GM12874 (cell line): ENCODE measurements around the gene TMEM145.

Experiments
- TF ChIP-seq, protein P1 (sequence below): IDR thresholded peaks from 2 replicates; pipeline ENCODE4 v1.5.1; 2011; ENCODE audit warnings: low read depth, mild to moderate bottlenecking, control low read depth, low read length, moderate library complexity; ENCODE audit not compliant: insufficient read depth

The TMEM145 gene

DNA sequence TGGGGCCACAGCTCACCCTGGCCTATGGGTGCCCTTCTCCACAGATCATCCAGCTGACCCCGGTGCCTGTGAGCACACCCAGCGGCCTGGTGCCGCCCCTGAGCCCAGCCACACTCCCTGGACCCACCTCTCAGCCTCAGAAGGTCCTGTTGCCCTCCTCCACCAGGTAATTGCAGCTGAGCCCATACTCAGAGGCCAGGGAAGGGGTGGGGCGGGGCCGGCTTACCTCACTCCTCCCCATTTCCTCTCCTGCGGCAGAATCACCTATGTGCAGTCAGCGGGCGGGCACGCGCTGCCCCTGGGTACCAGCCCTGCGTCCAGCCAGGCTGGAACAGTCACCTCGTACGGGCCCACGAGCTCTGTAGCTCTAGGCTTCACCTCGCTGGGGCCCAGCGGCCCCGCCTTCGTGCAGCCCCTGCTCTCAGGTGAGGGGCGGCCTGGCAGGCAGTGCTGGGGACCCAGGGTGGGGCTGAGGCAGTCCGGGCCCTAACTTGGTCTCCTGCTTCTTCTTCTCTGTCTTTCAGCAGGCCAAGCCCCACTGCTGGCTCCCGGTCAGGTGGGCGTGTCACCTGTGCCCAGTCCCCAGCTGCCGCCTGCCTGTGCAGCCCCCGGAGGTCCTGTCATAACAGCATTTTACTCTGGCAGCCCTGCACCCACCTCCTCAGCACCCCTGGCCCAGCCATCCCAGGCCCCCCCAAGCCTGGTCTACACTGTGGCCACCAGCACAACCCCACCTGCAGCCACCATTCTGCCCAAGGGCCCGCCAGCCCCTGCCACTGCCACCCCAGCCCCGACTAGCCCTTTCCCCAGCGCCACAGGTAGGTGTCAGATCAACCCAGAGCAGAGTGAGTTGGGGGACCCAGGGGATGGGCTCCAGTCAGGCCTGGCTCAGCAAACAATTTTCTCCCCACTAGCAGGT, 20.8 kb upstream of the TMEM145 start:
- TF ChIP-seq, protein P1, sequence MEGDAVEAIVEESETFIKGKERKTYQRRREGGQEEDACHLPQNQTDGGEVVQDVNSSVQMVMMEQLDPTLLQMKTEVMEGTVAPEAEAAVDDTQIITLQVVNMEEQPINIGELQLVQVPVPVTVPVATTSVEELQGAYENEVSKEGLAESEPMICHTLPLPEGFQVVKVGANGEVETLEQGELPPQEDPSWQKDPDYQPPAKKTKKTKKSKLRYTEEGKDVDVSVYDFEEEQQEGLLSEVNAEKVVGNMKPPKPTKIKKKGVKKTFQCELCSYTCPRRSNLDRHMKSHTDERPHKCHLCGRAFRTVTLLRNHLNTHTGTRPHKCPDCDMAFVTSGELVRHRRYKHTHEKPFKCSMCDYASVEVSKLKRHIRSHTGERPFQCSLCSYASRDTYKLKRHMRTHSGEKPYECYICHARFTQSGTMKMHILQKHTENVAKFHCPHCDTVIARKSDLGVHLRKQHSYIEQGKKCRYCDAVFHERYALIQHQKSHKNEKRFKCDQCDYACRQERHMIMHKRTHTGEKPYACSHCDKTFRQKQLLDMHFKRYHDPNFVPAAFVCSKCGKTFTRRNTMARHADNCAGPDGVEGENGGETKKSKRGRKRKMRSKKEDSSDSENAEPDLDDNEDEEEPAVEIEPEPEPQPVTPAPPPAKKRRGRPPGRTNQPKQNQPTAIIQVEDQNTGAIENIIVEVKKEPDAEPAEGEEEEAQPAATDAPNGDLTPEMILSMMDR = no peak

DNA sequence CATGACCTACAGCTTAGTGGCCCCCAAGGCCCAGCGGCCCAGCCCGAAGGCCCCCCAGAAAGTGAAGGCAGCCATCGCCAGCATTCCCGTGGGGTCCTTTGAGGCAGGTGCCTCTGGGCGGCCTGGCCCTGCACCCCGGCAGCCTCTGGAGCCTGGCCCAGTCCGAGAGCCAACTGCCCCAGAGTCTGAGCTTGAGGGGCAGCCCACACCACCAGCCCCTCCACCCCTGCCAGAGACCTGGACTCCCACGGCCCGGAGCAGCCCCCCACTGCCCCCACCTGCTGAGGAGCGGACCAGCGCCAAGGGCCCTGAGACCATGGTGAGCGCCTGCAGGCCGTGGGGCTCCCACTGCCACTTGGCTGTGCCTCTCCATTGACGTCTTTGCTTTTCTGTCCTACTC, 20.1 kb upstream of the TMEM145 start:
- TF ChIP-seq, protein P1 = no peak

DNA sequence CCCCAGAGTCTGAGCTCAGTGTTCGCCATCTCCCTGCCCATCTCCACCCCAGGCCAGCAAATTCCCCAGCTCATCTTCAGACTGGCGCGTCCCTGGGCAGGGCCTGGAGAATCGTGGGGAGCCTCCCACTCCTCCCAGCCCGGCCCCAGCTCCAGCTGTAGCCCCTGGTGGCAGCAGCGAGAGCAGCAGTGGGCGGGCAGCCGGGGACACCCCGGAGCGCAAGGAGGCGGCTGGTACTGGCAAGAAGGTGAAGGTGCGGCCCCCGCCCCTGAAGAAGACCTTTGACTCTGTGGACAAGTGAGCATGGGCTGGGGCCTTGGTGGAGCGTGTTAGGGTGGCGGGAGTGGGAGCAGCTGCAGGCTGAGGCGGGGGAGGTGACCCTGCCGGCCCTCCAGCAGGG, 19.6 kb upstream of the TMEM145 start:
- TF ChIP-seq, protein P1 = no peak

DNA sequence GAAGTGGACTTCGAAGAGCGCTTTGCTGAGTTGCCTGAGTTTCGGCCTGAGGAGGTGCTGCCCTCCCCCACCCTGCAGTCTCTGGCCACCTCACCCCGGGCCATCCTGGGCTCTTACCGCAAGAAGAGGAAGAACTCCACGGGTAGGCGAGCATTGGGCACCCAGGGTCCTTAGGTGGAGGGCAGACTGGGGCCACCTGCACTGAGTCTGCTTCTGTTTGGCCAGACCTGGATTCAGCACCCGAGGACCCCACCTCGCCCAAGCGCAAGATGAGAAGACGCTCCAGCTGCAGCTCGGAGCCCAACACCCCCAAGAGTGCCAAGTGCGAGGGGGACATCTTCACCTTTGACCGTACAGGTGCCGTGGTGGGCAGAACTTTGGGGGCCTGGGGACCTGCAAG, 19.2 kb upstream of the TMEM145 start:
- TF ChIP-seq, protein P1 = no peak

DNA sequence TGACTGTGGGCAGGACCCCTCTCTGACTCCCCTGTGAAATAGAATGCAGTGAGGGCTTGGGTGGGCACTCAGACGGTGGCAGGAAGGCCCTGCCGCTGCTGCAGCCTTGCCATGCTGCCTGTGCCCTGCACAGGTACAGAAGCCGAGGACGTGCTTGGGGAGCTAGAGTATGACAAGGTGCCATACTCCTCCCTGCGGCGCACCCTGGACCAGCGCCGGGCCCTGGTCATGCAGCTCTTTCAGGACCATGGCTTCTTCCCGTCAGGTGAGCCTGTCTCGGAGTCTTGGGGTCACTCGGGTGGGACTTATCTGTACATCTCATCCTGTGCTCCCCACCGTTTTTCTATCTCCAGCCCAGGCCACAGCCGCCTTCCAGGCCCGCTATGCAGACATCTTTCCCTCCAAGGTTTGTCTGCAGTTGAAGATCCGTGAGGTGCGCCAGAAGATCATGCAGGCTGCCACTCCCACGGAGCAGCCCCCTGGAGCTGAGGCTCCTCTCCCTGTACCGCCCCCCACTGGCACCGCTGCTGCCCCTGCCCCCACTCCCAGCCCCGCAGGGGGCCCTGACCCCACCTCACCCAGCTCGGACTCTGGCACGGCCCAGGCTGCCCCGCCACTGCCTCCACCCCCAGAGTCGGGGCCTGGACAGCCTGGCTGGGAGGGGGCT, 18.5 kb upstream of the TMEM145 start:
- TF ChIP-seq, protein P1 = no peak

DNA sequence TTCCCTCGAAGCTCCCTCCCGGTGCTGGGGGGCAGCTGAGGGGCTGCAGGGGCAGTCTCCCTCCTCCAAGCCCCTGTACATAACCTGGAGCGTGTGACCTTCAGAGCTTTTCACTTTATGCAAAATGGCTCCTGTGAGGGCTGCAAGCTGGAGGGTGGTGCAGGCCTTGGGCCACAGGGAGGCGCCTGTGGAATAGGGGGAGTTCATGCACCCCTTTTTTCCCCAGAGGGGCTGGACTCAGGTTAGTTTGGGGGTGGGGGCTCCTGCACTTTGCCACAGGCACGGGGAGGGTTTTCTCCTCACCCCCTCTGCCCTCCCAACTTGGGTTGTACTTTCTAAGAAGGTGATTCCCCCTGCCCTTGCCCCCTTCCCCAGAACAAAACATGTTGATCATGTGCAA, 17.8 kb upstream of the TMEM145 start:
- TF ChIP-seq, protein P1 = no peak

DNA sequence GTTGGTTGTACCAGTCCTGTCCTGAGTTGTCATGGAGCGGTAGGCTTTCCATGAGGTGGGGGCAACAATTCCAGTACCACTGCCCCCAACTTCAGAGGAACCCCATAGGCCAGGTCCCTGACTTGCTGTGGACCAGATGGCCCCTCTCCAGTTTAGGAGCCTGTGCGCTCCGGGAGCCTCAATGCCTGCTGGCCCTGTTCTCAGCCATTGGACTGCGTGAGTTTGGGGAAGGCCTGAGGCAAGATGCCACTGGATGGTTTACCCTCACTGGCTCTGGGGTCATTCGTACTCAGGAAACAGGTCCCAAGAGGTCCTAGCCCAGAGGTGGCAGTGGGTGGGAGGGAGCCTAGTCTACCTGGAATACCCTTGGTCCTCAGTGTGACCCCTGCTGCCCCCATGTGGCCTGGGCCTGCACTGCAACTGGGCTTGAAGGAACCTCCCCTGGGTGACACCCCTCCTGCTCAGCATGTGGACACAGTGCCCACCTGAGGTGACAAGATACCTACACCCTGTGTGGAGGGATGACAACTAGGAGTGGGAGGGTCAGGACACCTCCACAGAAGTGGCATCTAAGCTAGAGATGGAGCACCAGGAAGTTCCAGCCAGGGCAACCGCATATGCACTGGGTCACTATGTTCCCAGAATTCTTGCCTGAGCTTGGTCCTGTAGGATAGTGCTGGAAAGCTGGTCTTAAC, 17.1 kb upstream of the TMEM145 start:
- TF ChIP-seq, protein P1 = peak; percentile 98
